Stimulated activated CD8-positive, alpha-beta memory T cell treated with anti-CD3 and anti-CD28 coated beads, Interleukin-7, amount 100 ng/mL, for 1 hour (primary cell): ENCODE measurements around the gene SYT2.
A peak's percentile ranks its signal among the peaks of the same experiment; 100 is the strongest.
"Not testable (repeated sequence)": the region's sequence is repeated elsewhere in the genome, so short reads cannot be mapped to it uniquely, and the experiment has no call there.

ENCODE experiments used
- DNase-seq, 2 donors: peaks; one replicate each; pipeline ENCODE4 v3.0.0-alpha.2; 2020; ENCODE audit warnings: low read depth in 2 of 2

Gene SYT2

GRCh38 chr1:202642619-202643291 lies 67.5 kb downstream of the SYT2 start:
- DNase-seq, result no peak

- DNase-seq, result no peak
These were observed 68.0 kb downstream of the SYT2 start for GRCh38 chr1:202642212-202642611.

- DNase-seq, result no peak
These were observed 70.8 kb downstream of the SYT2 start for GRCh38 chr1:202639500-202639899.

- not testable (repeated sequence) for DNase-seq
These were observed 71.5 kb downstream of the SYT2 start for GRCh38 chr1:202638701-202639305.

GRCh38 chr1:202638019-202638700 lies 72.1 kb downstream of the SYT2 start:
- no peak for DNase-seq

- DNase-seq, result not testable (repeated sequence)
These were observed 72.8 kb downstream of the SYT2 start for GRCh38 chr1:202637321-202638018.

GRCh38 chr1:202636171-202636570 lies 74.1 kb downstream of the SYT2 start:
- DNase-seq, result not testable (repeated sequence)

- no peak for DNase-seq
These were observed 78.0 kb downstream of the SYT2 start for GRCh38 chr1:202632241-202632640.

GRCh38 chr1:202631076-202631923 lies 79.0 kb downstream of the SYT2 start:
- DNase-seq, result no peak

GRCh38 chr1:202630541-202630940 lies 79.7 kb downstream of the SYT2 start:
- no peak for DNase-seq

GRCh38 chr1:202630096-202630495 lies 80.2 kb downstream of the SYT2 start:
- DNase-seq, result not testable (repeated sequence)

- DNase-seq, result not testable (repeated sequence)
These were observed 80.9 kb downstream of the SYT2 start for GRCh38 chr1:202629257-202629811.

GRCh38 chr1:202628646-202629215 lies 81.5 kb downstream of the SYT2 start:
- DNase-seq, result no peak

GRCh38 chr1:202627841-202628565 lies 82.3 kb downstream of the SYT2 start:
- DNase-seq, result no peak

GRCh38 chr1:202627036-202627435 lies 83.2 kb downstream of the SYT2 start:
- not testable (repeated sequence) for DNase-seq

- DNase-seq, result peak; percentile 16 to 28
These were observed 84.6 kb downstream of the SYT2 start for GRCh38 chr1:202625416-202626360.

GRCh38 chr1:202624781-202625108 lies 85.5 kb downstream of the SYT2 start:
- no peak for DNase-seq

- no peak for DNase-seq
These were observed 86.0 kb downstream of the SYT2 start for GRCh38 chr1:202624088-202624780.
